ENCODE measurements around the gene PEA15.

Gene PEA15

DNA sequence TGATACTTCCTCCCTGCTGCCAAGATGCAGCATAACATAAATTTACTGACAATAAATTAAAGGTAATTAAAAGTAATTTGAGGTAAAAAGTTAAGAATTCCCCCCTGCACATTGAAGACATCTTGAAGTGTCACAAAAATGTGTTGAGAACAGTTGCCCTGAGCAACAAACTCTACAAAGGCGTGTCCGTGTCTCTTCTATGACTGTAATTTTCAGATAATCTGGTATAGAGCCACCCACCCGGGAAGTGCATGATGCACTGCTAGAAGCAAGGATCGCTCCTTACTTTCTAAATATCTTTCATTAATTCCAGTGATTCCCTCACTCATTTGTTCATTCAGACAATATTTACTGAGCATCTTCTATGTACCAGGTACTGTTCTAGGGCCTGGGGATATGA, 25.8 kb upstream of the PEA15 start:
- DNase-seq (ENCODE audit: low read depth) = no peak

DNA sequence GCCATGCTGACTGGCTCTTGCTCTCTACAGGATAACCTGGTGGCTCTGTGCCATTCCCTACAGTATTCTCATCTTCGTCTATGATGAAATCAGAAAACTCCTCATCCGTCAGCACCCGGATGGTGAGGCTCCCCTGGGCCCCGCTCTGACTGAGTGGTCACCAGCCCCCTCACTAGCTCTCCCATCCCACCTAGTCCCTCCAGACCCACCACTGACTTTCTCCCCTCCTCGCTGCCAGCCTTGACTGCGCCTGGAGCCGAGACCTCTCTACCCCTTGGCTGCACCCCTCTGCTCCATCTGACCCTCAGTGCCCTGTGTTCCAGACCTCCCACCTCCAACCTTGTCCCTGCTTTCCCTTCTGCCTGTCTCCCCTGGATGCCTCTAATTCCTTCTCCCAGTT, 18.9 kb upstream of the PEA15 start:
- DNase-seq (ENCODE audit: low read depth) = no peak

DNA sequence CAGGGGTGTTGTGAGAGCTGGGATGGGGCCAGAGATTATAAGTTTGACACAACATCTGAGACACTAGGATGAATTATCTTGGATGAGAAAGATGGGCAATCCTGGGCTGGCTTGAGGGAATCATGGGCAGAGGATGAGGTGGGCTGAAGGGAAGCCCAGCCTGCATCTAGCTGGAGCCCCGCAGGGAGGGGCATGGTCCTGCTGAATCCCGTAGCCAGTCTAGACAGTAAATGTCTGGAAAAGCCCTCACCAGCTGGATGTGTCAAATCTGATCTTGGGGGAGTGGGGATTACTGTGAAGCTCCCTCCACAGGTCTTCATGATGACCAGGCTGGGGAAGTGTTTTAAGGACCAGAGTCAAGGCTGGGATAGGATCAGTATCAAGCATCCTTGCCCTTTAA, 18.5 kb upstream of the PEA15 start:
- no peak for DNase-seq (ENCODE audit: low read depth)

DNA sequence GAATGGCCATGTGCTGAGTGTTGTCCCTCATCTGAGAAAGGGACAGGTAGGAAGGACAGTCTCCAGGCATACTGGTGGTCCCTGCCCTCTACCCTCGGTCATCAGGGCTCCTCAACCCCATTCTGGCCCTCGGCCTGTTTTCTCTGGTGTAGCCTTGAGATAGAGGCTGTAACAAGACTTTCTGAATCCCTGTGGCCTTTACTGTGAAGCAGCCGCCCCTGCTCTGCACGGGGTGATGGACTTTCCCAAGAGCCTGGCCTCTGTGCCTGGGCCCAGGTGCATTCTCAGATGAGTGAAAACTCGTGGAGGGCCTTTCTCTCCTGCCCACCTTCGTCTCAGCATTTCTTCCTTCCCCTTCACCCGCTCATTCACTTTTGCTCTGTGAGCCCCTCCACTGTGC, 17.8 kb upstream of the PEA15 start:
- no peak for DNase-seq (ENCODE audit: low read depth)

DNA sequence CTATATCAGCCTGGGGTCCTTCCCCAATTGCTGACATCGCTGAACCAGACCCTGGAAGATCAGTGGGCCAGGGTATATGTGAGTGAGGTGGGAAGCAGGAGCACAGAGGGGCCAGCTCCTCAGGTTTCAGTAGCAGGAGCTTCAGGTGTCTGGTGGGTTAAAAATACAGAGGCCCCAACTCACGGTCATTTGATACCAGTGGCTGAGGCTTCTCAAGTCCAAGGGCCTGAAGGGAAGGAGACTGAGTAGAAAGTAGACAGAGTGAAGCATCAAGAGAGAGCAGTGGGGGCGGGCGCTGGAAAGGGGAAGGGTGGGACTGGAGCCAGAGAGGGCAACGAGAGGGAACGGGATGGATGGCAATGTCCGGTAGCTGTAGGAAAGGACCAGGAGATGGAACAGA, 16.8 kb upstream of the PEA15 start:
- DNase-seq (ENCODE audit: low read depth) = no peak

DNA sequence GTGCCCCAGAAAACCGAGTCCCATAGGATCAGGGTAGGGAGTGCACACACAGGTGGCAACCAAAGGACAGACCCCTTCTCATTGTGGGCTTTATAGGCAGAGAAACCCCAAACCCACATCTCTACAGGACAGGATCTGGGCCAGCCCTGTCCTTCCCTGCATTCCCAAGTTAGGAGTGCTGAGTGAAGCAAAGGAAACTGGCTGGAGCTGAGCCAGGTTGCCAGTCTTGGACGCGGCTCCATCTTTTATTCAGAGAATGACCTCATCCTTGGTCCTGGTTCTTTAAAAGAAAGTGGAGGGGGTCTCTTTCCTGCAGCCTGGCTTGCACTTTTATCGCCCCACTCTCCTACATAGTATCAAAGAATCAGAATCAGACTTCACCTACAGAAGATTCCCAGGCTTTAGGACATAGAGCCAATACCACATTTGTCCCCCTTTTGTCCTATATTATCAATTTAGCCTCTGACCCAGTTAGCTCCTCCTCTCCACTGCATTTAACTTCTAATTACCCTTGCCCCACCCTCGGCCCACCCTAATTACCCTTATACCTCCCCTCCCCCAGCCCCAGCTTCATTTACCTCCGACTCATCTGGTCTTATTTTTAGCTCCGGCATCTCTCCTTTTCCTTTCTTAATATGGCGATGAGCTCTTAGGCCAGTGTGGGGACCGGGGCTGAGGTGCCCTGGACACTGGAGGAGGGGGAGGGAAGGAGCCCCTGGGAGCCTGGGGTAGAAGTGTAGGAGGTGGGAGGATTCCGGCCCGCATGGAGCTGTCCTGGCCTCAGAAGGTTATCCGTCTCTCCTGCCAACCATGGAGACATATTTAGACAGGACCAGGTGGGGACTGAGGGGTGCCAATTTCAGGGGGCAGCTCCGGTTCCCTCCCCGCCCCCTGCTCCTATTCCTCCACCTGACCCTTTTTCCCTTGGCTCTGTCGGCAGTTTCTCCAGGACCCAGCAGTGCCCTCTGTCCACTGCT, 15.2 kb upstream of the PEA15 start, which contains the start of gene CASQ1:
Gene CASQ1, plus strand, starts transcription at position 927 of the 977 bp plus-strand sequence. CDS start 177 bp downstream, outside the sequence.
- DNase-seq (ENCODE audit: low read depth) = no peak

DNA sequence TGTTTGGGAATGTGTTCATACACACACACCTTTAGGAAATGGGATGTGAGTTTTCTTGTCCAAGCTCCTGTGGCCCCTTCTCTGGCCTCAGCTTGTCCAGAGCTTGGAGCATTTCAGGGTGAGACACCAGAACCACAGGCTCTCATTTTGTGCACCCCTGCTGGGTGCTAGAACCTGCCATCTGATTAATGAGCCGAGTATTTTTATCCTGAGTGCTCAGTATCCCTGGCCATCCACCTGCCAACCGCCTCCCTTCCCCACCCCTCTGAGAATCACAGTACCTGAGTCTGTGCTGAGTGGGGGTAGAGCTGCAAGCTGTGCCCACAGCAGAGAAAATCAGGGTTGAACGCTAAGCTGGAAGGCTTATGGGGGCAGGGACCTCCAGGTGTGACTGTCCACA, 13.4 kb upstream of the PEA15 start:
- no peak for DNase-seq (ENCODE audit: low read depth)

DNA sequence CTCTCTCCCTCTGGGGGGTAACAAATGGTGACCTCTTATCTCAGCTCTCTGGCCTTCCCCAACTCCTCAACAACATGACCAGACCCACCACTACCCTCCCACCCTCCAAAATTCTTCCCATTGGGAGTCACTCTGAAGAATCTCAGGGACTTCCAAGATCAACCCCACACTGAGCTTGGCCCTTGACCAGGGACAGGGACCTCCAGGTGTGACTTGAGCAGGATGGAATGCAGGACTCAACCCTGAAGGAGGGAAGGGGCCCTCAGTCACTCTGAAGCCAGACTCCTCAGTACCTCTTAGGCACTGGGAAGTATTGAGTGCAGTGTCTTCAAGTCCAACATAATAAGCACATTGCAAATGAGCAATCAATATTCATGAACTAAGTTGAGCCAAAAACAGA, 12.9 kb upstream of the PEA15 start:
- DNase-seq (ENCODE audit: low read depth) = no peak

DNA sequence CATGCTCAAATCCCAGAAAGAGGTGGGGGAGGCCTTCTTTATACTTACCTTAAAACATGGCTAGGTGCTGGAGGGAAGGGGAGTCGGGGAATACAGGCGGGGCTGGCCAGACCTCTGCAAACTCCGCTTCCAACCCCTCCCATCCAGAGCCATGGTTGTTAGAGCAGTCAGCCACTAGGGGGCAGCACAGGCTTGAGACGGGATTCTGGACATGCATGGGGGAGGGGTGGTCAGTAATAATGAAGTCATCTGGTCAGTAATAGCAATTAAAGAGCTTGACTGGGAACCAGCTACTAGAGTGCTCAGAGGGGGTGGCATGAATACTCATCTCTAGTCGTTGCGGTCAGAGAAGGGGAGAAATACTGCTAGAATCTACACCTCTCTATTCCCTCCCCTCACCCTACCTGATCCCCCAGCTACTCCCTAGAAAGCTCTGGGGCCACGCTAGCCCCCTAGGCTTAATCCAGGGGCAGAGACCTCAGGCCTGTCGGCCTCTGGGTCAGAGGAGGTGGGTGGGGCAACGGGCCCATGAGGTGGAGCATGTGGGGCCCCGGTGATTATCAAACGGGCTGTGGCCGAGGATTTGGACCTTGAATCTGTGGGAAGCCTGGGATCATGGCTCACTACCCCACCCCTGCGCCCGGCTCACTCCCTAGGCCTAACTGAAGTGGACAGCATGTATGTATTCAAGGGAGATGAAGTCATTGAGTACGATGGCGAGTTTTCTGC, 11.9 kb upstream of the PEA15 start:
- peak; percentile 85 for DNase-seq (ENCODE audit: low read depth)

DNA sequence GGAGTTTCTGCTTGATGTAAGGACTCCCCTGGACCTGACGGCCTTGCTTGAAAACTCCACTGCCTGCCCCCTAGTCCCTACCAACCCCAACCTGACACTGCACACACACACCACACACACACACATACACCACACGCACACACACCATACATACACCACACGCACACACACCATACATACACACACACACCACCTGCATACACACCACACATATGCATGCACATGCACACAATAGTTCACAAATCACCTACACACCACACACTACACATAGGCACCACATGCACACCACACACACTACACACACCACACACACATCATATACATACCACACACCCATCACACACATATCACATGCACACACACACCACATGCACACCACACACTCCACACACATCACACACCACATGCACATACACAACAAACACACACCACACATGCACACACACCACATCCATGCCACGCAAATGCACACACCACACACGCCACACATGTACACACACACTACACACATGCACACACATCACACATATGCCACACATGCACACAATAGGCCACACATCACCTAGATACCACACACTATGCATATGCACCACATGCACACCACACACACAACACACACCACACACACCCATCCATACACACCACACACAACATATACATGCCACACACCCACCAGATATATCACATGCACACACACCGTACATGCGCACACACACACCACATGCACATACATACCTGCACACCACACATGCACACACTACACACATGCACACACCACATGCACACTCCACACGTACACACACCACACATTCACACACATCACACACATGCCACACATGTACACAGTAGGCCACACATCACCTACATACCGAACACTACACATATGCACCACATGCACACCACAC, 11.1 kb upstream of the PEA15 start:
- no peak for DNase-seq (ENCODE audit: low read depth)

DNA sequence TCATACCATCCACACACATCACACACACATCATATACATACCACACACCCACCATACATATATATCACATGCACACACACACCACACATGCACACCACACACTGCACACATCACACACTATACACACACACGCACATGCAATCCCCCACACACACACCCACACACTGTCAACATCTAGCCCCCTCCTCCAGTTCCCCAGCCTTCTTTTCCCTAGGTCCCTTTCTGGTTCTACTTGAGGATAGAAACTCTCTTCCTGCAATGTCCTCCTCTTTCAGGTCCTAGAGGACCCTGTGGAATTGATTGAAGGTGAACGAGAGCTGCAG, 10.5 kb upstream of the PEA15 start:
- no peak for DNase-seq (ENCODE audit: low read depth)

DNA sequence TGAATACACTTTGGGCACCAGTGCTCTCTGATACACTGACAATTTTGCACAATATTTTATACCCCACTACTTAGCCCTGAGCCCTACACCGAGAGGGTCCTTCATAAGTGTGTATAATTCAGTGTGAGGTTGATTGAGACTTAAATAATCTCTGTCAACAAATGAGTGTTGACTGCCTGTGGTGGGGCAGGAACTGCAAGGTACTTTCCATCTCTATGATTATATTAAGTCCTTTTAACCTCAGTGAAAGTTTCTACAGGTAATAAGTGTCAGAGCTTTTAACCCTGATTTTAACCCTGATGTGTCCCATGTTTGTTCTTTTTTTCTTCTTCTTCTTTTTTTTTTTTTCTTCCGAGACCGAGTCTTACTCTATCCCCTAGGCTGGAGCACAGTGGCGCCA, 9.0 kb upstream of the PEA15 start:
- no peak for DNase-seq (ENCODE audit: low read depth)

DNA sequence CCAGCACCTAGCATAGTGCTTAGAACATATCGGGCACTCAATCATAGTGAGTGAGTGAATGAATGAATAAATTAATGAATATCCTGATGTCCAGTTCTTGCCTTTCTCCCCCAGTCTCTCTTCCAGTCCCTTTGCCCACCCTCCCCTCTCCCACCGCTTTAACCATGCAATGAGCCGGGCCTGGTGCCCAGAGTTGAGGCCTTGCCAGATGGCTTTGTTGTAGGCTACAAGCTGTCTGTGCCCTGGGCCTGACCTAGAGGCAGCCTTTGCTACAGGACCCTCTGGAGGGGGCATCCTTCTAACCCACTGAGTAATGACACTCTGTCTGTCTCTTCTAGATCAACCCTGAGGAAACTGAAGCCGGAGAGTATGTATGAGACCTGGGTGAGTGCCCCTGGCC, 8.0 kb upstream of the PEA15 start:
- DNase-seq (ENCODE audit: low read depth) = no peak

DNA sequence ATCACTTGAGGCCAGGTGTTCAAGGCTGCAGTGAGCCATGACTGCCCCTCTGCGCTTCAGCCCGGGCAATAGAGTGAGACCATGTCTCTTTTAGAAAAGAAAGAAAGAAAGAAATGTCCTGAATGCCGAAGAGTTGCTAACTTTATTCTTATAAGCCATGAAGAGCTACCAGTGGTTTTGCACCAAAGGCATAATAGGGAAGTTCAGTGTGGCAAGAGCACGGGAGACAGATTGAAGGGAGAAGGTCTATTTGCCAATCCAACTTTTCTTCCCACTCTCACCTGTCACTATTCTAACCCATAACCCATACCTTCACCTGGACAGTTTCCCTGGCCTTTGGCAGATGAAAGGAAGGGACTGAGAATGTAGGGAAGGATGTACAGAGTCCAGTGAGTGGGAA, 4.4 kb upstream of the PEA15 start:
- DNase-seq (ENCODE audit: low read depth) = no peak

DNA sequence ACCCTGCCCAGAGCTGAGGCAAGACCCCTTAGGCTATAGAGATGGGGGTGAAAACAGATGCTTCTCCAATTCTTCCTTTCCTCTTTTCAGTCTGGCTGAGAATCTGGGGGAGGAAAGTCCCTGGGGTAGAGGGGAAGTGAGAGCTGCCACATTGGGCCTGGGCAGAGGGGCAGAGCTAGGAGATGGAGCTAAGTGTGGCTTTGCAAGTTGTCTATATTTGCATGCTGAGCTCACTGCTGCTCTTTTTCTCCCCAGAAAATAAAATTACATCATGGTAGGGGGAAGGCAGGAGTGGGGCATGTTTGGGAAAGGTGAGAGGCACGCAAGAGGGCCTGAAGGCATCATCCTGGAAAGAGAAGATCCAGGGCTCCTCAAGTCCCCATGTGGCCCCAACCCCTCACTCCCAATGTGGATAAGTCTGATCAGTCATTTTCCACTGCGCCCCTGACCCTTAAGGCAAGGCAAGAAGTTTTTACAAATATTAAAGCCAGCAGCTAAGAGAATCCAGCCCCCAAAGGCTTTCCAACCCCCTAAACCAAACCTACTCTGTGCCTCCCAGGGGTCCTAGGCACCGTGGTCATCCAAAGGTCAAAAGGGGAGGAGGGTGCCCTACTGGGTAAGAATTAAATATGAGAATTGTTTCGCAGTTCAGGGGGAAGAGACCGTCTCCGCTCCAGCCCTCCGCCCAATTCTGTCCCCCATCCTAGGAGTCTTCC, 500 bp upstream of the PEA15 start:
- no peak for DNase-seq (ENCODE audit: low read depth)

DNA sequence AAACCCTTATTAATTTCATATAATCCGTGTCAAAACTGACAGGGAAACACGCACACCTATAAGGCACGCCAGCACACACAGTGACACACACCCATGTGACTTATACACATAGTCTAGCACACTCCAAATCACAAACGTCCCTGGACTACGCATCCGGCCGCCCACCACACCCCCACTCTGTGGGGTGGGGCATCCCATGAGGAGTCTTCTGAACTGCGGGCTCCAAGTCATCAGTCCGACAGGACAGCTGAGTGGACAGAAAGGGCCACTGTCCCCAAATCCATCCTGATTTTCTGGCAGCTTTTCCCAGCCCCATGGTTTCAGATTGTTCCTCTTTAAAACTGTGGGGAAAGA, 829 bp downstream of the PEA15 start:
- peak; percentile 26 for DNase-seq (ENCODE audit: low read depth)

DNA sequence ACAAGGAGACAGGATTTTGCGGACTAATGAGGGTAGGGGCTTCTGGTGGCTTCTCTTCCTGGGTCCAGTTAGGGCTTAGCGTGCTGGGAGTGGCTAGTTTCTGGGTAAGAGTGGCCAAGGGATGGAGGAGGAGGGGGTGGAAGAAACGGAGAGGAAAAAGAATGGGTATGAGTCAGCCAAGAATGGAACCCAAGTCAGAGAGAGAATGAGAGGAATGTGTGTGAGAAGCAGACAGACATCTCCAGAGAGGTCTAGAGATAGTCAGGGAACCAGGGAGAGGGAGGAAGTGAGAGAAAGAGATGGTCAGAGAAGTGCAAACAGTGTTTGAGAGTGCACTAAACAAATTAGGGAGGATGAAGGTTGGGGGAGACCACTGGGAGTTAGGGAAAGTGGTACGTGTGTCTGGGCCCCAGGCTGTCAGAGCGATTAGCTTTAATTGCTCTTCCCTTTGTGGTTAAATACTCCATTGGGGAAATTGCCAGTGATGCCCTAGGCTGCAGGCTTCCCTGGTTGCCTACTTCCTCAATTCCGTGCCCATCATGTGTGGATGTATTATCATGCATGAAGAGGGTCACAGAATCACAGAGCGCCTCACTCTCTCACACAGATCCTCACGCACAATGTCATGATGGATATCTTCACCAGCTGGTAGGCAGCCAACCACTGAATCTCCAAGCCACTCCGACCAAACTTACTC, 1.4 kb downstream of the PEA15 start:
- DNase-seq (ENCODE audit: low read depth) = no peak

DNA sequence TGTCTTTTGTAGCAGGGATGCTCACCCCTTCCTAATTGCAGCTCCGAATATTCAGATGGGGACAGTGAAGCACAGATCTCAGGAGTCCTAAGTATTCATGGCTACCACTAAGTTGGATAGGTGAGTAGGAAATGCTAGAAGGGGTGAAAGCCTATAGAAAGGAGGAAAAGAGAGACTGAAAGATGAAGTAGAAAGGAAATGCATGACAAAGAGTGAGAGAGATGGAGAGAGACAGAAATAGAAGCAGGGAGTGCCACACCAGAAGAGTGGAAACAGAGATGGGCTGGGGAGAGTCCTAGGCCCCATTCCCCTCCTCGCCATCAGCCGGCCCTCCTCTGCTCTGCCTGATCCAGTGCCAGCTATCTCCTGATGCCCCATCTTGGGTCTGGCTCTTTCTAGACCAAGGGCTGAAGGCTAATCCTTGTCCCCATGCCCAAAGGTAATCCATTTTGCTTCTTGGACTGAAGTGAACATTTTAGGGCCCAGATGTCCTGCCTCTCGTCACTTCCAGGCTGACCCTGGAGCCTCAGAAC, 2.0 kb downstream of the PEA15 start:
- no peak for DNase-seq (ENCODE audit: low read depth)

DNA sequence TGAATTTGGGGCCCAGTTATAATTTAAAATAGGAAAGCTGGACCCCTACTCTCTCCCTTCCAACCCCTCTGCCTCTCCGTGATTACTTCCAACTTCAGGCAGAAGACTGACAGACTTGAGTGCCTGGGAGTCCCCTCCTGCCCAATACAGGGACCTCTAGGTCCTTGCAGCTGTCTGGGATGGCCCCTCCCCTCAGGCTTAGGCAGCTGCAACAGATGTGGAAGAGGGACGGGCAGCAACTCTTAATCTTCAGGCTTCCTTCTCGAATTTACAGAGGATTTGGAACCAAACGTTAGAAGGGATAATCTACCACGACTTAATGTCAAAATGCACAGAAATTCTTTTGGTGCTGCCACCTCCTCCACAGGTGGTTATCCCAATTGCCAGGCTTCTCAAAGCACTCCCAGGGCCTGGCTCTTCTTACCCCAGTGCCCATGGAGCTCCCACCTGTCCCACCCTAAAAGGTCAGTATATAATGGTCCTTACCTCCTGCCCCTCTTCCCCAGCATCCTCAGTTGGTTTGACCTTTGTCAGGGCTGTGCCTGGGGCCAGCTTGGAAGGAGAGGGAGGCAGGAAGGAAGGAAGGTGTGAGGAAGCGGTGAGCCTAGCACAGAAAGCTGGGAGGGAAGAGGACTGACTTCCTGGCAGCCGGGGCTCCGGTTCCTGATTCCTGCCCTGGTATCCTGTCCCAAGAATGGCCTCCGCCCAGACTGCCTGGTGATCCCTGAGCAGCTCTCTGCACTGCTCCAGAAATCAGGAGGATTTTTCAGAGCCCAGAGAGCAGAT, 2.8 kb downstream of the PEA15 start:
- DNase-seq (ENCODE audit: low read depth) = no peak
